Measurements from ENCODE around the gene PDX1.

PDX1 gene

DNA sequence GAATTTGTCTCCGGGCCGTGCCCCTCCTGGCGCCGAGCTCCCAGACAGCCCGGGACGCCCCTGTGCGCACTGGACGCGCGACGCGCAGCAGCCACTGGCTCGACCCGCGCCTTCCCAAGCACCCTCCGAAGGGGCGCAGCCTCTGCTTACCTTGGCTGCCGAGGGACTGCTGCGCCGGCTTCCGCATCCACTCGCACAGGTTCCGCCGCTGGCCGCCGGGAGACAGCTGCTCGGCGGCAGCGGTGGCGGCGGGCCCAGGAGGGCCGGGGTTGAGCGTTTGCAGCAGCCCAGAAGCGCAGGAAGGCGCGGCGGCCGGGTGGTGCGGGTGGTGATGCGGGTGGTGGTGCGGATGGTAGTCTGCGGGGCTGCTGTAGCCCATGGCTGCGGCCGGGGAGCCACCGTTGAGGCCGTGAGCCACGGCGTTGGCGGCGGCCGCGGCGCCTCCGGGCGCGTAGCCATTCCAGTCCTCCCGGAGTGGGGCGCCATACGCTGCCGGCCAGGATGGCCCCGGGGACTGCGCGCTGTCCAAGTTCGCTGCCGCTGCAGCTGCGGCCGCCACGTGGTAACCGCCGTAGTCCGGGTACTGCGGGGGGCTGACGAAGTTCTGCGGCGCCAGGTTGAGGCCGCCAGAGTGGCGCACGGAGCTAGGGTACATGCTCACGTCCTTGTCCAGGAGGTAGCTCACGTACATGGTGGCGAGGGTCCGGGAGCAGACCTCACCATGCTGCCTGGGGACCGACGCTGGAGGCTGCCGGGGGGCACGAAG, 48.7 kb downstream of the PDX1 start (continued):
- TF ChIP-seq ZNF600 (tag by site-specific recombination; IDR thresholded peaks at IDR 0.05) (no peak), ZNF48 (tag by site-specific recombination; IDR thresholded peaks at IDR 0.05) (no peak), ZNF292 (tag by site-specific recombination; IDR thresholded peaks at IDR 0.05; ENCODE audit: borderline replicate concordance, low read depth) (no peak), ZNF549 (tag by site-specific recombination; IDR thresholded peaks at IDR 0.05) (no peak), ZNF76 (tag by site-specific recombination; IDR thresholded peaks at IDR 0.05; ENCODE audit: borderline replicate concordance, low read depth) (peak; percentile 77), ZSCAN30 (tag by site-specific recombination; IDR thresholded peaks at IDR 0.05) (no peak), ZNF423 (tag by site-specific recombination; IDR thresholded peaks at IDR 0.05) (no peak), ZBTB48 (tag by site-specific recombination; IDR thresholded peaks at IDR 0.05) (peak; percentile 72; the same call in 1 of the 2 replicates), ZNF416 (tag by site-specific recombination; IDR thresholded peaks at IDR 0.05) (no peak), ZNF391 (tag by site-specific recombination; IDR thresholded peaks at IDR 0.05; ENCODE audit: borderline replicate concordance, low read depth) (peak; percentile 21; the same call in 1 of the 2 replicates), GLI2 (tag by site-specific recombination; IDR thresholded peaks at IDR 0.05; ENCODE audit: borderline replicate concordance, low read depth) (no peak), ZBTB20 (tag by site-specific recombination; IDR thresholded peaks at IDR 0.05) (peak; percentile 73; the same call in 1 of the 2 replicates), ZFP37 (tag by site-specific recombination; IDR thresholded peaks at IDR 0.05) (peak; percentile 81; the same call in 1 of the 2 replicates), ZXDB (tag by site-specific recombination; IDR thresholded peaks at IDR 0.05) (0 out of 2 replicates have a peak, but pooled peaks have one; percentile 29), KLF8 (tag by site-specific recombination; IDR thresholded peaks at IDR 0.05) (no peak; the same call in 1 of the 2 replicates)
- TF ChIP-seq, protein P1, sequence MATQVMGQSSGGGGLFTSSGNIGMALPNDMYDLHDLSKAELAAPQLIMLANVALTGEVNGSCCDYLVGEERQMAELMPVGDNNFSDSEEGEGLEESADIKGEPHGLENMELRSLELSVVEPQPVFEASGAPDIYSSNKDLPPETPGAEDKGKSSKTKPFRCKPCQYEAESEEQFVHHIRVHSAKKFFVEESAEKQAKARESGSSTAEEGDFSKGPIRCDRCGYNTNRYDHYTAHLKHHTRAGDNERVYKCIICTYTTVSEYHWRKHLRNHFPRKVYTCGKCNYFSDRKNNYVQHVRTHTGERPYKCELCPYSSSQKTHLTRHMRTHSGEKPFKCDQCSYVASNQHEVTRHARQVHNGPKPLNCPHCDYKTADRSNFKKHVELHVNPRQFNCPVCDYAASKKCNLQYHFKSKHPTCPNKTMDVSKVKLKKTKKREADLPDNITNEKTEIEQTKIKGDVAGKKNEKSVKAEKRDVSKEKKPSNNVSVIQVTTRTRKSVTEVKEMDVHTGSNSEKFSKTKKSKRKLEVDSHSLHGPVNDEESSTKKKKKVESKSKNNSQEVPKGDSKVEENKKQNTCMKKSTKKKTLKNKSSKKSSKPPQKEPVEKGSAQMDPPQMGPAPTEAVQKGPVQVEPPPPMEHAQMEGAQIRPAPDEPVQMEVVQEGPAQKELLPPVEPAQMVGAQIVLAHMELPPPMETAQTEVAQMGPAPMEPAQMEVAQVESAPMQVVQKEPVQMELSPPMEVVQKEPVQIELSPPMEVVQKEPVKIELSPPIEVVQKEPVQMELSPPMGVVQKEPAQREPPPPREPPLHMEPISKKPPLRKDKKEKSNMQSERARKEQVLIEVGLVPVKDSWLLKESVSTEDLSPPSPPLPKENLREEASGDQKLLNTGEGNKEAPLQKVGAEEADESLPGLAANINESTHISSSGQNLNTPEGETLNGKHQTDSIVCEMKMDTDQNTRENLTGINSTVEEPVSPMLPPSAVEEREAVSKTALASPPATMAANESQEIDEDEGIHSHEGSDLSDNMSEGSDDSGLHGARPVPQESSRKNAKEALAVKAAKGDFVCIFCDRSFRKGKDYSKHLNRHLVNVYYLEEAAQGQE (tag by site-specific recombination; IDR thresholded peaks at IDR 0.05): peak; percentile 78
- TF ChIP-seq, protein P2, sequence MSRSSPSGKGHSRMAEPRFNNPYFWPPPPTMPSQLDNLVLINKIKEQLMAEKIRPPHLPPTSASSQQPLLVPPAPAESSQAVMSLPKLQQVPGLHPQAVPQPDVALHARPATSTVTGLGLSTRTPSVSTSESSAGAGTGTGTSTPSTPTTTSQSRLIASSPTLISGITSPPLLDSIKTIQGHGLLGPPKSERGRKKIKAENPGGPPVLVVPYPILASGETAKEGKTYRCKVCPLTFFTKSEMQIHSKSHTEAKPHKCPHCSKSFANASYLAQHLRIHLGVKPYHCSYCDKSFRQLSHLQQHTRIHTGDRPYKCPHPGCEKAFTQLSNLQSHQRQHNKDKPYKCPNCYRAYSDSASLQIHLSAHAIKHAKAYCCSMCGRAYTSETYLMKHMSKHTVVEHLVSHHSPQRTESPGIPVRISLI (tag by site-specific recombination; IDR thresholded peaks at IDR 0.05): no peak
- TF ChIP-seq, protein P3, sequence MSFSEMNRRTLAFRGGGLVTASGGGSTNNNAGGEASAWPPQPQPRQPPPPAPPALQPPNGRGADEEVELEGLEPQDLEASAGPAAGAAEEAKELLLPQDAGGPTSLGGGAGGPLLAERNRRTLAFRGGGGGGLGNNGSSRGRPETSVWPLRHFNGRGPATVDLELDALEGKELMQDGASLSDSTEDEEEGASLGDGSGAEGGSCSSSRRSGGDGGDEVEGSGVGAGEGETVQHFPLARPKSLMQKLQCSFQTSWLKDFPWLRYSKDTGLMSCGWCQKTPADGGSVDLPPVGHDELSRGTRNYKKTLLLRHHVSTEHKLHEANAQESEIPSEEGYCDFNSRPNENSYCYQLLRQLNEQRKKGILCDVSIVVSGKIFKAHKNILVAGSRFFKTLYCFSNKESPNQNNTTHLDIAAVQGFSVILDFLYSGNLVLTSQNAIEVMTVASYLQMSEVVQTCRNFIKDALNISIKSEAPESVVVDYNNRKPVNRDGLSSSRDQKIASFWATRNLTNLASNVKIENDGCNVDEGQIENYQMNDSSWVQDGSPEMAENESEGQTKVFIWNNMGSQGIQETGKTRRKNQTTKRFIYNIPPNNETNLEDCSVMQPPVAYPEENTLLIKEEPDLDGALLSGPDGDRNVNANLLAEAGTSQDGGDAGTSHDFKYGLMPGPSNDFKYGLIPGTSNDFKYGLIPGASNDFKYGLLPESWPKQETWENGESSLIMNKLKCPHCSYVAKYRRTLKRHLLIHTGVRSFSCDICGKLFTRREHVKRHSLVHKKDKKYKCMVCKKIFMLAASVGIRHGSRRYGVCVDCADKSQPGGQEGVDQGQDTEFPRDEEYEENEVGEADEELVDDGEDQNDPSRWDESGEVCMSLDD (tag by site-specific recombination; IDR thresholded peaks at IDR 0.05): peak; percentile 85

All from HEK293 (cell line).